ENCODE data around the gene ABCA2. TPM values are rescaled to one million over a fixed set of nuclear protein-coding genes. Genes with fewer than 3 reads are reported as not detected.
"Not testable (repeated sequence)": the region's sequence is repeated elsewhere in the genome, so short reads cannot be mapped to it uniquely, and the experiment has no call there.

ABCA2 gene
- total RNA-seq, 1 donor from 2014 or later, result 15.7 TPM

GRCh38 chr9:137015976-137016375 is 12.1 kb downstream of the ABCA2 start:
- no peak for DNase-seq (ENCODE audit: low read depth, low spot score)

DNA sequence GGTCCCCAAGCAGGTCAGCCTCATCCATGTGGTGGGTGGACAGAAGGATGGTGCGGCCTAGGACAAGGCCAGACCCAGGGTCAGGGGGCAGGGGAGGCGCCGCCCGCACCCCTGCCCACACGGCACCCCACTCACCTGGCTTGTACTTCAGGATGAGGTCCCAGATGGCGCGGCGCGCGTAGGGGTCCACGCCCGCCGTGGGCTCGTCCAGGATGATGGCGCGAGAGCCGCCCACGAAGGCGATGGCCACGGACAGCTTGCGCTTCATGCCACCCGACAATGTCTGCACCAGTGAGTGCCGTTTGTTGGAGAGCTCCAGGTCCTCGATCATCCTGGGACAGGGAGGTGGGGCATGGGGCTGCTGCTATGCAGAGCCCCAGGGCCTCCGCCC is 12.5 kb downstream of the ABCA2 start:
- no peak for DNase-seq (ENCODE audit: low read depth, low spot score)

- no peak for DNase-seq (ENCODE audit: low read depth, low spot score)
Measured at GRCh38 chr9:137014776-137015539, 13.1 kb downstream of the ABCA2 start.

DNA sequence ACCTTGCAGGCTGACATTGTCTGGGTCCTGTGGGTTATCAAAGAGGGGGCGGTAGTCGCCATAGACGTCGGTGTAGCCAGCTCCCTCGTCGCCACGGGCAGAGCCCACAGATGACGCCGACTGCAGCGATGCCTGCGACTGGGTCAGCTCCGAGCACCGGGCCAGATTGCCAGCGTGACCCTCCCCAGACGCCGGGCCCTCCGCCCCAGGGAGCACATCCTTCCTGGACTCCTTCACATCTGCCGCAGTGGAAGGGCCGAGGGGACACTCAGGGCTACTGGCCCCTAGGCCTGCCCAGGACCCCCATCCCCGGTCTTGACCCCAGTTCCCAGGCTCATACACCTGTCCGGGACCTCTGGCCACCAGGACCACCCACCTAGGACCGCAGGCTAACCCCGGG is 13.9 kb downstream of the ABCA2 start:
- no peak for DNase-seq (ENCODE audit: low read depth, low spot score)

GRCh38 chr9:137013571-137013940 is 14.5 kb downstream of the ABCA2 start:
- no peak for DNase-seq (ENCODE audit: low read depth, low spot score)

GRCh38 chr9:137012694-137013570 is 15.1 kb downstream of the ABCA2 start:
- DNase-seq (ENCODE audit: low read depth, low spot score), result no peak

DNA sequence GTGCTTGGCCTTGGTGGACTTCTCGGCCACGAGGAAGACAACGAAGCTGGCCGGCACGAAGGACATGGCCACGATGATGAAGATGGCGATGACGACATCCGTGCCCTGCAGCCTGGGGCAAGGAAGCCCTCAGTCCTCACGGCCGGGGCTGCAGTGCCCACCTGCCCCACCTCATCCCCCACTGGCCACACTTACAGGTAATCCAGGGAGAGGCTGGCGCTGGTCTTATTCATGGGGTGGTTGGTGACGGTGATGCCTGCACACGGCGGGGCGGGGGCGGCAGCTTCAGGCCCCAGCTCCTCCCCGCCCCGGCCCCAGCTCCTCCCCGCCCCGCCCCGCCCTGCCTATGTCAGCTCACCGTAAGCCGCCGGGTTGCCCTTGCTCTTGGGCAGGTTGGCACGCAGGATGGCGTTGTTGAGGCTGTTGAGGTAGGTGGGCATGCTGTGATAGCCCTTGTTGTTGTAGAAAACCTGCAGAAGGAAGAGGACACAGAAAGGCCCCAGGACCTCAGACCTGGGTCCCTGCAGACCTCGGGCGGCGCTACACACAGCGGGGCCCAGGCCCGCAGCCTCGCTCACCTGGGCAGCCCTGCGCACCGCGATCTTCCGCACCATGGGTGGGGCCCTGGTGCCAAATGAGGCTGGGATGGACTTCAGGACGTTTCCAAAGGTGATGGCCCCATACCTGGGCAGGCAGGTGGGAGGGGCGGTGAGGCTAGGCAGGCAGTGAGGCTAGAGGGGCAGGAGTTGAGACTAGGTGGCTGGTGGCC is 15.9 kb downstream of the ABCA2 start:
- DNase-seq (ENCODE audit: low read depth, low spot score), result no peak

GRCh38 chr9:137011156-137011555 is 16.9 kb downstream of the ABCA2 start:
- no peak for DNase-seq (ENCODE audit: low read depth, low spot score)

DNA sequence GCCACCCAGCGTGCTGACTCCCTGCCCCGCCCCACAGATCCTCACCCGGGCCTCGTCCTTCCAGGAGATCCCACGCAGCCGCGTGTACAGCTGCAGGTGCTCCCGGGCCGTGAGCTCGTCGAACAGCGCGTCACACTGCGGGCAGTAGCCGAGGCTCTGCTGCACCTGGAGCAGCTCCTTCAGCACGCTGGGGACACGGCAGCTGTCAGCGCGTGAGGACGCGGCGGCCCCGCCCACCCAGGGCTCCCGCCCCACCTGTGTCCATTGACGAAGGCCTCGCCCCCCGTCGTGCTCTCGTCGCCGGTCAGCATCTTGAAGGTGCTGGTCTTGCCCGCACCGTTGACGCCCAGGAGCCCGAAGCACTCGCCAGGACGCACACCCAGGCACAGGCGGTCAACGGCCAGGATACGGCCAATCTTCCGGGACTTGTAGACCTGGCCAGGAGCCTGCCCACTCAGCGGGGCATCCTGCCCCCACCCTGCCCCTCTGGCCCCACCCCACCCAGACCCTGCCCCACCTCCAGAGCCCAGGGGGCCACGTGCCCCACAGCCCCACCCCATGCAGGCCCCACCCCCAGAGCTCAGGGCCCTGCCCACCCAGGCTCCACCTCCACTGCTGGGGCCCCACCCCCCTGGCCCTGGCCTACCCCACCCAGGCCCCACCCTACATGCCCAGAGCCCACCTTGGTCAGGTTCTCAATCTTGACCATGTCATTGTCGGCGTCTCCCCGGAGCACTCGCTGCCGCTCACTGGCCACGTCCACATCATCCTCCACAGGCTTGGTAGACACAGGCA is 17.9 kb downstream of the ABCA2 start:
- no peak for DNase-seq (ENCODE audit: low read depth, low spot score)

DNA sequence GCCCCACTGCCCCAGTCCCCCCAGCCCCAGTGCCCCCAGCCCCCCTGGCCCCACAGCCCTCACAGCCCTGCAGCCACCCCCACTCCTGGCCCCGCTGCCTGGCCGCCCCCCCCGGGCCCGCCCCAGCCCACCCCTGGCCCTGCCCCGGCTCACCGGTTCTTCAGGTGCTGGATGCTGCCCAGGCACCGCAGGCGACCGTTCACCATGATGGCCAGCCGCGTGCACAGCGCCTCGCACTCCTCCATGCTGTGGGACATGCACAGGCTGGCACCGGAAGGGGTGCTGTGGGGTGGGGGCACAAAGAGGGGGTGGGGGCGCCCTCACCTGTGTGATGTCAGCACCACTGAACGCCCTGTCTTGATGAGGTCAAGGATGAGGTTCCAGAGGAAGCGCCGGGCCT is 18.8 kb downstream of the ABCA2 start:
- no peak for DNase-seq (ENCODE audit: low read depth, low spot score)

DNA sequence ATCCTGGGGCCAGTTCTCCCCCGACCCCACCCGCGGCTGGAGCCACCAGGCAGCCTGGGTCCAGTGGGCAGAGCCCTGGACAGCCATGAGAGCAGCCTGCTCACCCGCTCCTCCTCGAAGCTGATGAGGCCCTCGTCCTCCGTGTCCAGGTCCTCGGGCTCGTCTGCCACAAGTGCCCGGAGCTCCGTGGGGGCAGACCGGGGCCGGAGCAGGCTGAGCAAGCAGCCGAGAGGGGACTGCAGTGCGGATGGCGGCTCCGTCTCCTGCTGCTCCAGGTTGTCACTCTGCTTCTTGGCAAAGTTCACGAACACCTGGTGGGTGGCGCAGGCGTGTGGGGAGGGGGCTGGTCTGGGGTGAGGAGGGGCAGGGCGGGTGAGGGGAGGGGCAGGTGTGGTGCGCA is 19.7 kb downstream of the ABCA2 start:
- no peak for DNase-seq (ENCODE audit: low read depth, low spot score)

DNA sequence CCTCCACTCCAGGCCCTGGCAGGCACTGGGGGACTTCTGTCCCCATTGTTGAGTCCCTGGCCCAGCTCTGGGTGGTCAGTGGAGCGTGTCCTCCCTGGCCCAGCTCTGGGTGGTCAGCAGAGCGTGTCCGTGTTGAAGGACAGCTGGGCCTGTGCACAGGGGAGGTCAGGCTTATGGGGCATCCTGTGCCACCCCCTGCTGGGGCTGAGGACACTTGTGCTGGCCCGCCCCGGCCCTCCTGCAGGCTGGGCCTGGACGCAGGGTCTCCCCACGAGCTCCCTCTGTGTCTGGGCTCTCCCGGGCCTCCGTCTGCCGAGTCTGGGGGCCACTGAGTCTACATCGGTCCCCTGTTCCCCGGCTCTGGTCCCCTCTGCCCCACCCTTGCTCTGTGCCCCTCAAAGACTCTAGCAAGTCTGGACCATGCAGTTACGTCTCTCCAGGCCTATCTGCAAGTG is 20.2 kb downstream of the ABCA2 start:
- DNase-seq (ENCODE audit: low read depth, low spot score), result no peak

- DNase-seq (ENCODE audit: low read depth, low spot score), result no peak
Measured at GRCh38 chr9:137007108-137007815, 20.8 kb downstream of the ABCA2 start.

GRCh38 chr9:137006116-137007003 is 21.7 kb downstream of the ABCA2 start:
- no peak for DNase-seq (ENCODE audit: low read depth, low spot score)

- DNase-seq (ENCODE audit: low read depth, low spot score), result not testable (repeated sequence)
Measured at GRCh38 chr9:137004285-137004684, 23.8 kb downstream of the ABCA2 start.

DNA sequence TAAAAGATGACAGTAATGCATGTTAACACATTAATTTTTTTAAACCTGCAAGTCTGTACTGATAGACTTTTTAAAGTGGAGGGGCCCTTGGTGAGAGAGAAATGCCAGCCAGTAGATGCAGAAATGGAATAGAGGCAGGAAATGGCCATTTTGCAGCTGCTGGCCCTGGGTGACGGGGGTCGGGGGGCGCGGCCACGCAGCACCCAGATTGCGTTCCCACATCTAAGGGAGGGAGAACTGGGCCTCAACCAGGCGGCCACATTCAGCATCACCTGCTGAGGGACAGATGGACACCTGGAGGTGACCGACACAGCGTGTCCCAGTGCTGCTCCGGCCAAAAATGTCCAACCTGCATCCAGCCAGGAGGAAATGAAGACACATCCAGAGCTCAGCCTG is 25.4 kb downstream of the ABCA2 start:
- no peak for DNase-seq (ENCODE audit: low read depth, low spot score)

- no peak for DNase-seq (ENCODE audit: low read depth, low spot score)
Measured at GRCh38 chr9:137001857-137002645, 26.0 kb downstream of the ABCA2 start.

DNA sequence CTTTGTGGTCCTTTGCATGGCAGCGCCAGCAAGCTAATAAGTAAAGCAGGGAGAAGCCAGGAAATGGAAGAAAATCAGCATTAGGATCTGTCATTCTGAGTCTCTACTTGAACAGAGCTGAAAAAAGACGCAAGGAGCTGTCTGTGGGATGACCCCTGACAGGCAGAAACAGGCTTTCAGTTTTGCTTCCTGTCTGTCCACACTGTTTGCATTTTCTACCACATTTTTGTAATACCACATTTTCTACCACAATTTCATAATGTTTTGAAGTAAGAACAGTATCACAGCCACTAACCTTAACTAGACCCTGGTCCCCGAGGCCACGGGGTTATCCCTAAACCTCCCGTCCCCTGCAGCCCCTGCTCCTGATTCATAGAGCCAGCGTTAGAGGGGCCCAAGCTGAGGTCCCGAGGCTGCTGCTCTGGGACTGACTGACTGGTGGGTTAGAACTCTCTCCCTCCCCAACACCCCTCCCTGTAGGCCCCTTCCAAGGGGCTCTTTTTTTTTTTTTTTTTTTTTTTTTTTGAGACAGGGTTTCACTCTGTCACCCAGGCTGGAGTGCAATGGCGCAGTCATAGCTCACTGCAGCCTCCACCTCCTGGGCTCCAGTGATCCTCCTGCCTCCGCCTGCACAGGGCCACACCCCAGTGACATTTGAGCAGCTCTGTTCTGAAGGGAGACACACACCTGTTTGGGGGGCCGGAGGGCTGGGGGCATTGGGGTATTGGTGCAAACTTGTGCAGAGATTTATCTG is 27.7 kb downstream of the ABCA2 start:
- no peak for DNase-seq (ENCODE audit: low read depth, low spot score)
